NCI-H2171 (cell line): Measurements from ENCODE around the gene OR52R1.
"Not testable (repeated sequence)": the region's sequence is repeated elsewhere in the genome, so short reads cannot be mapped to it uniquely, and the experiment has no call there.

Experiments
- DNase-seq: peaks from one replicate; lab custom pipeline; 2025; lab: John Stamatoyannopoulos, UW

OR52R1 gene

GRCh38 chr11:4804280-4804679 lies at the start of gene OR52R1:
Gene OR52R1 (minus strand): TSS chr11:4804380. CDS start chr11:4804380, 0 bp downstream.
- no peak for DNase-seq

GRCh38 chr11:4851033-4851432 lies 46.9 kb upstream of the OR52R1 start:
- DNase-seq: no peak

- no peak for DNase-seq
Observed at GRCh38 chr11:4848908-4849532, 44.8 kb upstream of the OR52R1 start, which contains the start of gene OR51S1. Gene OR51S1 (minus strand): TSS chr11:4849208. CDS start chr11:4849208, 0 bp downstream.

- DNase-seq: no peak
Observed at GRCh38 chr11:4839851-4840549, 35.8 kb upstream of the OR52R1 start.

- DNase-seq: no peak
Observed at GRCh38 chr11:4830909-4831308, 26.7 kb upstream of the OR52R1 start.

- DNase-seq: no peak
Observed at GRCh38 chr11:4830346-4830745, 26.2 kb upstream of the OR52R1 start.

DNA sequence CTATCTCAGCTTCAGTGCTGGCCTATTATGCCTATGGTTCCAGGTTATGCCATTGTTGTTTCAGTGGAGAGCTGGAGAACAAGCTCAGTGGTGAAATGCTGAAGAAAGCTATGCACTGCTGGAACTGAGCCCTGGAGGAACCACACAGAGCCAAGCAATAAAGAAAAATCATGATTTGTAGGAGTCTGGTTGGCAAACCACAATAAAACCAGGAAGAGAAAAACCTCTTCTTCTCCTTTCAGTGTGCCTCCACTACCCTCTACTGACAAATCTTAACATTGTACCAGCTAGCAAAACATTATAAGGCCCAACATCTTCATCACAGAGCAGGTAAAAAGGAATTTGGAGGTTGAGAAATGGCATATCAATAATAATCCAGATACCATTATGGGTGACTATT lies 22.2 kb upstream of the OR52R1 start:
- no peak for DNase-seq

GRCh38 chr11:4825132-4825531 lies 21.0 kb upstream of the OR52R1 start:
- DNase-seq: no peak

DNA sequence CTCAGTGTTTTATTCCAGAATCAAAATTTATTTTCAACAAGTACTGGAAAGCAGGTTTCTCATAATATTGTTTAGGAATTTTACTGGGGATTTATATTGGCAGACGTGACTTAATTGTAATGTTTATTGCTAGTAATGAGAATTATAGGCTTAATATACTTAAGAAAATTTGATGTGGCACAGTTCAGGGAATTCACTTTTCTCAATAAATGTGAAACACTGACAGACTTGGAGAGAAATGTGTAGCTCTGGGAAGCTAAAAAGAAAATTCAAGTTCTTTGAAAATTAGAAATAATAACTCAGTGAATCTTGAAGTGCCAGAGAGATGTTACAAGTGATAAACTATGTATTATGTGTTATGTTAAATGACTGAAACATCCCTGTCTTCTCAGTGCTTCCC lies 16.8 kb upstream of the OR52R1 start, which contains the start of gene OR51F2:
Gene OR51F2 (plus strand): TSS at position 301 of the 400 bp plus-strand sequence. CDS start 101 bp downstream, outside the sequence.
- no peak for DNase-seq

- DNase-seq: no peak
Observed at GRCh38 chr11:4809246-4809645, 5.1 kb upstream of the OR52R1 start.

DNA sequence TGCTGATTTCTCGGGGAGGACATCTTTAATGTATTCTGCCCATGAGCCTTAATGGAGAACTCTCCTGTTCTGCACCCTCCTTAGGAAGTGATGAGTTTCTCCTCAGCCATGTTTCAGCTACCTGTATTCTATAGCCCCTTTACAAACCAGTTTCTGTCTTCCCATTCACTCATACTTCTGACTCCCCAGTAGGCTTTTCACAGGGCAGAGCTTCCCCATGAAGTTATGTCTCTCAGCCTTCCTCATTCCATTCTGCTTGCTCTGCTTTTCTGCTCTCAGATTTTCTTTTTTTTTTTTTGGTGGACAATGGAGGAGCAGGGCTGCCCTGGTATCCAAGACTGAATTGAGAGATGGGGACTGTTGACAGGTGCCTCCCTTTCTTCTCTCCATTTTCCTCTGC lies 4.3 kb upstream of the OR52R1 start:
- DNase-seq: no peak

GRCh38 chr11:4801316-4801715 lies 2.9 kb downstream of the OR52R1 start:
- DNase-seq: not testable (repeated sequence)

- DNase-seq: no peak
Observed at GRCh38 chr11:4798427-4799183, 5.6 kb downstream of the OR52R1 start.

- no peak for DNase-seq
Observed at GRCh38 chr11:4797206-4797605, 7.0 kb downstream of the OR52R1 start.

GRCh38 chr11:4782454-4782853 lies 21.7 kb downstream of the OR52R1 start:
- DNase-seq: no peak

DNA sequence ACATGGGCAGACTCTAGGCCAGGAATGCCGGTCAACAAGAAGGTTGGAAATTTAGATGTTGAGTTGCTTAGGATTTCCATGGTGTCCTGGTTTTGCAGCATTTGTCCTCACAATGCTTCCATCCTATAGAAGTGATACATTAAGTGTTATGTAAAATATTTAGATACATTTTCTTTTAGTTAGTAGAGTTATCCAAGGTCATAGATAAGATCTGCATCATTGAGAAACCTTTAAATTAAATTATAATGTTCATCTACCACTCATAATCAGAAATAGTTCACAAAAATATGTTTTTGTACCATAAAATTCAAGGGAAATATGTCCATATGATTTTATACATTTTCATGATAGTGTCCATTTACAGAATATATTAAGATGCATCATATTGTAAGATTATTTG lies 34.3 kb downstream of the OR52R1 start, which contains the start of gene OR51F1:
Gene OR51F1 (minus strand): TSS at position 101 of the 400 bp plus-strand sequence. CDS start 0 bp downstream, at position 101.
- no peak for DNase-seq

DNA sequence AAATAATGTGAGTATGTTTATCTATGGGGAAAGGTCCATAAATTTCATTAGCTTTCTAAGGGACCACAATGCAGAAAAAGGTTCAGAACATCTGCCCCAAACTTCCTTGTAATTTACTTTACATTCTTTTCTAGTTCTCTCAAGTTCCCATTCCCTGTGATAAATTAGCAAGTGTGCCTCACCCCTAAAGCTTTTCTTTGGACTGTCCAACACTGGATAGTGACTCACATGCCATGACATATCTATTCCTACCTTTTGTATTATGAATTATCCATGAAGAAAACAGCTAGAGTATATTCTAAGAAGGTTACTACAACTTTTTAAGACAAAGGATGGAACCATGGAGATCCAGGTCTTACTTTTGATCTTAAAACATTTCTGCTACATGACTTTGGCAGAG lies 36.1 kb downstream of the OR52R1 start:
- DNase-seq: no peak

DNA sequence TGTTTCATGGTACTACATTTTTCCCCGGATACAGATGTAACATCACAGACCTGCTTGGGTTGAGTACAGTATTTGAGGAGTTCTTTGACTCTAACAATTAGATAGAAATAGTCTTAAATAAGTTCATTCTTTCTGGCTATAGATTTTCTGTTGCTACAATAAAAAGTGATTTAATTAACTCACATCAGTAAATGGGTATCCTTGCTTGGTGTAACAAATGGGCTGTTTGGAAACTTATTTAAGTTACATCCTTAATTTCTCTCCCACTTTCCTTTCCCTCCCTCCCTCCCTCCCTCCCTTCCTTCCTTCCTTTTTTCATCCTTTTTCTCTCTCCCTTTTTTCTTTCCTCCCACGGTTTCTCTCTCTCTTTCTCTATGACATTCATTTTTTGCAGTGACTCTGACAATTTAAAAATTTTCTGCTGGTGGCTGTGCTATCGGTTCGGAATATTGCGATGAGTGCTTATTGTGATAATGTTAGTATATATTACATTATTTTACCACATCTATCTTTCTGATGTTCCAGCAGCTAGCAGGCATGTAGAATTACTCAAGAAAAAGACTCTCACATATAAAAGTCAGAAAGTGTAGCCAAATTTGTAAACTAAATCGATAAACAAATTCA lies 37.6 kb downstream of the OR52R1 start:
- no peak for DNase-seq

DNA sequence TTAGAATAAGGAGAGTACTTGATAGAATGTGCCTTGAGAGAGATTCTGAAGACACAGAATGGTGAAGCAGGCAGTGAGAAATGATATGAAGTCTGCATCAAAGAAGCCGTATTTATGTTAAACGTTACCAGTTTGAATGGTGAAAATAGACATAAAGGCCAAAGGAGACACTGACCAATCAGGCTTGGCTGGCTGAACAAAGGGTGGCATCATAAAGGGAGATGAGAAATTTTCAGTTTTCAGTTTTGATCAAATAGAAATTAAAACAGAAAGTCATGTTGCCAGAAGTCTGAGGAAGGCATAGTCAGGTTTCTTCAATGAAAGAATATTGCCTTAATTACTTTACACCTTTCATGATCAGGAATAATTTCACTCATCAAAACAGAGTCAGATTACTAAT lies 41.1 kb downstream of the OR52R1 start:
- no peak for DNase-seq
